ENCODE data around the gene BCS1L. TPM values are rescaled to one million over a fixed set of nuclear protein-coding genes. Genes with fewer than 3 reads are reported as not detected.

Gene BCS1L
- total and polyA plus RNA-seq, 2 experiments from 2014 or later, result 24.3 to 48.1 TPM

DNA sequence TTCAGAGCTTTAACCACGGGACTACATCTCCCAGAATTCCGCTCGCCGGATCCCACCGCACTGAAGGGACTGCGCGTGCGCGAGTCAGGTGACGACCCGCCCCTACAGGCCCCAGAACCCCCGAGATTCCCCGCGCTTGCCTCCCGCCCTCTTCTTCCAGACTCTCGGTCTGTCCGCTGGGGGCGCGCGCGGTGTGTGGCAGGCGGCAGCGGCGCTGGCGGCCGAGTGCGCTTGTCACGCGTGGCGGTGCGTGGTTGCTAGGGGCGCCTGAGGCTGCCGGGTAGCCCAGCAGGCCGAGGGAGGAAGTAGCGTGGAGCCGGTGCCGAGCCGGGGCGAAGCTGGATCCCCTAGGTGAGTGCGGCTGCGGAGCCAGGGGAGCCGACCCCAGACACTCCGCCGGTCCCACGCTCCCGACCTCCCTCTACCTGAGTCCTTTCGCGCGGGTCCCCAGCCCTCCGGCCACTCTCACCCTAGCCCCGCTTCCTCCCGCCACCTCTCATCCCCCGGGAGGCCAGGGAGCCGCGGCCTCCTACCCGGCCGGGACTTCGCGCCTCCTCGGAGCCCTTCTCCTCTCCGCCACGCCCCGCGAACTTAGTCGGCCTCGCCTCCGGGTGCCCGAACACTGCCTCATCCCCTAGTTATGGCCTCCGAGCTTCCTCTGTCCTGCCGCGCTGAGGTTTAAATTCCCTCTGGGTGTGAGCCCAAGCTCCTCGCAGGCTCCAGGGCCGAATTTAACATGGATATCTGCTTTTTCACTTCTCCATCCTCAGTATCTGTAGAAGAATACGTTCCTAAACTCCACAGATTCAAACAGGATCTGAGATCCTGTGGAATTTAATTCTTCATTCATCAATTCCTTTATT is 51.4 kb downstream of the BCS1L start, which contains the start of gene TTLL4:
TSS of gene TTLL4 (plus strand) at position 149 of the 863 bp plus-strand sequence. CDS start 26,842 bp downstream, outside the sequence.
- Histone ChIP-seq H4K20me1 (ENCODE audit: insufficient read depth, poor library complexity, severe bottlenecking) (no peaks in the 10 kb centered on the region), H3K4me1 (ENCODE audit: insufficient read depth) (no peaks in the 10 kb centered on the region), H3K9me3 (ENCODE audit: low read depth) (no peaks in the 10 kb centered on the region), H3K27ac (peak within 1 kb of the TSS; percentile 74), H3K4me3 (peak within 1 kb of the TSS; percentile 44), H2AFZ (peak within 1 kb of the TSS; percentile 62), H3K4me2 (peak within 1 kb of the TSS; percentile 80), H3K36me3 (replicated peaks; ENCODE audit: insufficient read depth, low read depth) (no peaks in the 10 kb centered on the region), H3K27me3 (no peaks in the 10 kb centered on the region), H3K79me2 (peaks cover 41% of the 10 kb centered on the region), H3K9me2 (replicated peaks; ENCODE audit: insufficient read depth) (no peaks in the 10 kb centered on the region)
- TF ChIP-seq CTCF (IDR thresholded peaks at IDR 0.05; ENCODE audit: poor library complexity) (peak; percentile 95), EZH2 (IDR thresholded peaks at IDR 0.05; ENCODE audit: borderline replicate concordance) (no peak)
- DNase-seq (ENCODE audit: low spot score), result peak; percentile 99
- WGBS (ENCODE audit: low lambda C conversion rate, missing lambda C conversion rate), result 2% methylated on average over 62 of the region's 74 CpGs

- Histone ChIP-seq H3K36me3 (replicated peaks; ENCODE audit: insufficient read depth, low read depth) (no peaks in the 10 kb centered on the region), H4K20me1 (ENCODE audit: insufficient read depth, poor library complexity, severe bottlenecking) (no peaks in the 10 kb centered on the region), H3K9me2 (replicated peaks; ENCODE audit: insufficient read depth) (no peaks in the 10 kb centered on the region), H3K4me1 (ENCODE audit: insufficient read depth) (no peaks in the 10 kb centered on the region), H3K4me2 (peak overlapping the region; percentile 80), H2AFZ (peak overlapping the region; percentile 56), H3K79me2 (peaks cover 47% of the 10 kb centered on the region), H3K27me3 (no peaks in the 10 kb centered on the region), H3K4me3 (peak overlapping the region; percentile 44), H3K27ac (peak overlapping the region; percentile 74), H3K9me3 (ENCODE audit: low read depth) (no peaks in the 10 kb centered on the region)
- no peak for TF ChIP-seq EZH2phosphoT487 (IDR thresholded peaks at IDR 0.05; ENCODE audit: low read depth, severe bottlenecking, unreplicated experiment)
- no peak for TF ChIP-seq EZH2 (IDR thresholded peaks at IDR 0.05; ENCODE audit: borderline replicate concordance)
- TF ChIP-seq CTCF (IDR thresholded peaks at IDR 0.05; ENCODE audit: poor library complexity), result no peak
- no peak for DNase-seq (ENCODE audit: low spot score)
- 5% methylated on average over 5 of the region's 5 CpGs for WGBS (ENCODE audit: low lambda C conversion rate, missing lambda C conversion rate)
Measured at GRCh38 chr2:218711550-218711929, 52.1 kb downstream of the BCS1L start.

Other genes with a start within 250 kb of the BCS1L start
- gene VIL1, start 240.6 kb upstream of the BCS1L start, total RNA-seq, result 218 and 261 TPM in 2 replicates
- 151 and 160 TPM in 2 replicates for gene VIL1, start 240.6 kb upstream of the BCS1L start, polyA plus RNA-seq
- 10.2 and 12.8 TPM in 2 replicates for gene USP37, start 91.3 kb upstream of the BCS1L start, total RNA-seq
- 4.2 and 5.7 TPM in 2 replicates for gene USP37, start 91.3 kb upstream of the BCS1L start, polyA plus RNA-seq
- 44.5 and 51.3 TPM in 2 replicates for gene CNOT9, start 90.8 kb upstream of the BCS1L start, total RNA-seq
- 16.2 and 21.4 TPM in 2 replicates for gene CNOT9, start 90.8 kb upstream of the BCS1L start, polyA plus RNA-seq
- gene PLCD4, start 51.8 kb upstream of the BCS1L start, total RNA-seq, result 0.52 and 1.7 TPM in 2 replicates
- gene PLCD4, start 51.8 kb upstream of the BCS1L start, polyA plus RNA-seq, result 0.65 and 1.0 TPM in 2 replicates
- 5.4 and 6.0 TPM in 2 replicates for gene ZNF142, start 60 bp upstream of the BCS1L start, total RNA-seq
- 7.7 and 8.9 TPM in 2 replicates for gene ZNF142, start 60 bp upstream of the BCS1L start, polyA plus RNA-seq
- gene RNF25, start 12.3 kb downstream of the BCS1L start, total RNA-seq, result 21.0 and 25.9 TPM in 2 replicates
- 32.4 and 32.7 TPM in 2 replicates for gene RNF25, start 12.3 kb downstream of the BCS1L start, polyA plus RNA-seq
- 14.4 and 29.9 TPM in 2 replicates for gene STK36, start 12.4 kb downstream of the BCS1L start, total RNA-seq
- gene STK36, start 12.4 kb downstream of the BCS1L start, polyA plus RNA-seq, result 37.2 and 42.7 TPM in 2 replicates
- gene TTLL4, start 51.2 kb downstream of the BCS1L start, total RNA-seq, result 18.2 and 19.8 TPM in 2 replicates
- 23.7 and 30.2 TPM in 2 replicates for gene TTLL4, start 51.2 kb downstream of the BCS1L start, polyA plus RNA-seq
- 34.5 and 38.8 TPM in 2 replicates for gene CYP27A1, start 122.5 kb downstream of the BCS1L start, total RNA-seq
- gene CYP27A1, start 122.5 kb downstream of the BCS1L start, polyA plus RNA-seq, result 35.9 and 44.8 TPM in 2 replicates
- not detected in 2 replicates for gene PRKAG3, start 172.1 kb downstream of the BCS1L start, total RNA-seq
- gene PRKAG3, start 172.1 kb downstream of the BCS1L start, polyA plus RNA-seq, result 0.23 TPM in 1 of 2 replicates, not detected in the other
- gene WNT6, start 200.1 kb downstream of the BCS1L start, total RNA-seq, result 7.1 and 11.3 TPM in 2 replicates
- 22.8 and 39.3 TPM in 2 replicates for gene WNT6, start 200.1 kb downstream of the BCS1L start, polyA plus RNA-seq
- 1.9 and 2.3 TPM in 2 replicates for gene WNT10A, start 221.2 kb downstream of the BCS1L start, total RNA-seq
- gene WNT10A, start 221.2 kb downstream of the BCS1L start, polyA plus RNA-seq, result 1.9 and 5.7 TPM in 2 replicates

Data from hepatocyte (in vitro differentiated cells).